Esophagus squamous epithelium (tissue), 4 donors: ENCODE results near the gene CDKAL1.

ENCODE experiments used
- CTCF ChIP-seq, 6 experiments: fragments of 450-650 bp in 4 of 6; fragments of 200-600 bp in 2 of 6; sonication (generic) in 2 of 6; IDR thresholded peaks; one replicate each; pipeline ENCODE4 v1.5.1; 2016 to 2019; ENCODE audit warnings: antibody characterized with exemption in 6 of 6, mild to moderate bottlenecking in 4 of 6, moderate library complexity in 4 of 6
- POLR2A ChIP-seq, 4 donors: fragments of 450-650 bp; IDR thresholded peaks; one replicate each; pipeline ENCODE4 v1.6.1; 2017; ENCODE audit warnings: antibody characterized with exemption in 4 of 4, mild to moderate bottlenecking in 4 of 4, moderate library complexity in 3 of 4

- TF ChIP-seq CTCF (IDR thresholded peaks at IDR 0.05) (no peak), POLR2A (IDR thresholded peaks at IDR 0.05) (no peak)
These were observed 609.4 kb downstream of the CDKAL1 start for GRCh38 chr6:21143645-21144044.
